A673 (cell line): ENCODE results near the gene CHRDL1. TPM values are rescaled to one million over a fixed set of nuclear protein-coding genes. Genes with fewer than 3 reads are reported as not detected.

ENCODE experiments used
- BruUV-seq: library from RNA; stranded (reverse); fragments of 400-500 nt; replicated peaks from 2 replicates; lab custom pipeline; 2021; lab: Mats Ljungman, UMichigan
- CTCF ChIA-PET: fragments of 300-600 bp; sonication (Branson Sonifier 250); formaldehyde crosslinking; loops from one replicate; lab custom pipeline; 2022; ENCODE audit warnings: antibody characterized with exemption; lab: Charles Lee
- POLR2A ChIA-PET: fragments of 300-600 bp; sonication (Branson Sonifier 250); formaldehyde crosslinking; loops from one replicate; lab custom pipeline; 2022; ENCODE audit warnings: antibody characterized with exemption; ENCODE audit not compliant: low non-redundant PET; lab: Charles Lee
- DNase-seq: peaks from one replicate; pipeline ENCODE4 v3.0.0-alpha.2; 2015; ENCODE audit warnings: low spot score
- H3K27ac ChIP-seq: fragments of 200-600 bp; sonication (generic); 2 replicates; pipeline ENCODE4 v1.5.1; 2016; ENCODE audit warnings: mixed run types, low read depth, mild to moderate bottlenecking, mixed read lengths, antibody characterized with exemption, low read length; ENCODE audit not compliant: poor library complexity, severe bottlenecking
- H3K27me3 ChIP-seq: fragments of 200-600 bp; sonication (generic); replicated peaks from 2 replicates; pipeline ENCODE4 v1.6.1; 2017; ENCODE audit warnings: mixed run types, low read depth, mild to moderate bottlenecking, mixed read lengths, antibody characterized with exemption, low read length; ENCODE audit not compliant: insufficient read depth, poor library complexity
- H3K36me3 ChIP-seq: fragments of 200-600 bp; sonication (generic); 2 replicates; pipeline ENCODE4 v1.6.1; 2016; ENCODE audit warnings: mixed run types, mild to moderate bottlenecking, mixed read lengths, antibody characterized with exemption, low read length; ENCODE audit not compliant: insufficient read depth, poor library complexity, severe bottlenecking
- H3K4me1 ChIP-seq: fragments of 200-600 bp; sonication (generic); 2 replicates; pipeline ENCODE4 v1.6.1; 2017; ENCODE audit warnings: mixed run types, mild to moderate bottlenecking, mixed read lengths, antibody characterized with exemption, low read length; ENCODE audit not compliant: insufficient read depth, poor library complexity, severe bottlenecking
- H3K4me3 ChIP-seq: fragments of 200-600 bp; sonication (generic); 2 replicates; pipeline ENCODE4 v1.5.1; 2016; ENCODE audit warnings: low read depth, mixed run types, mild to moderate bottlenecking, mixed read lengths, low read length; ENCODE audit not compliant: poor library complexity, severe bottlenecking
- H3K9me3 ChIP-seq: fragments of 200-600 bp; sonication (generic); 2 replicates; pipeline ENCODE4 v1.6.1; 2016; ENCODE audit warnings: mixed run types, low read depth, mild to moderate bottlenecking, mixed read lengths, antibody characterized with exemption, low read length; ENCODE audit not compliant: poor library complexity, severe bottlenecking
- EZH2 ChIP-seq: fragments of 200-600 bp; sonication (generic); IDR thresholded peaks from 2 replicates; pipeline ENCODE4 v1.6.1; 2017; ENCODE audit warnings: borderline replicate concordance, low read depth, mild to moderate bottlenecking, mixed read lengths, antibody characterized with exemption, low read length; ENCODE audit not compliant: poor library complexity, severe bottlenecking
- intact Hi-C: fragments of 100-400 bp; cut with micrococcal nuclease; formaldehyde crosslinking; loops from one replicate; pipeline ENCODE4 v1.10.0; 2022; ENCODE audit not compliant: unreplicated experiment
- total RNA-seq: library from RNA; stranded (reverse); gene quantifications from 2 replicates; pipeline ENCODE4 v1.2.3, GENCODE V29; 2021
- TF ChIP-seq, protein P1 (sequence below): fragments of 300-800, 200-600 bp; sonication (generic); conservative IDR thresholded peaks from 2 replicates; pipeline ENCODE4 v1.5.1; 2017; ENCODE audit warnings: low read depth, mild to moderate bottlenecking, antibody characterized with exemption, low read length, moderate library complexity, mixed read lengths

Gene CHRDL1
- total RNA-seq, 1 experiment from 2014 or later, result 0.41 TPM

DNA sequence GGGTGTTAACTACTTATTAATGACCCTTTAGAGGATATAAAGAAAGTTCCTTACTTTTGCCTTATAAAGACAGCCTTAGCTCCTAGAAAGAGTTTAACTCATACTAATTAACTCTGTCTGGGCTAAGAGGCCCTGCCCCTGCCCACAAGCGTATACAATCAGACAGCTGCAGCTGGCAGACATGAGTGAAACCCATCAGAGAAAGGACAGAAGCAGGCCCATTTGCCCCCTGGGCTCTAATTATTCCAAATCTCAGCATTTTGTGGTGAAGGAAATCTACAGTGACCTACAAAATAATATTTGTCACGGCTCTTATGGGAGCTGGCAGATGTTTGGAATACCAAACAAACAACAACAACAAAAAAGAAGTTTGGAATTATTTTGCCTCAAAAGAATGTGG, 71.8 kb downstream of the CHRDL1 start:
- POLR2A ChIA-PET, result no interaction called here
- TF ChIP-seq, protein P1, sequence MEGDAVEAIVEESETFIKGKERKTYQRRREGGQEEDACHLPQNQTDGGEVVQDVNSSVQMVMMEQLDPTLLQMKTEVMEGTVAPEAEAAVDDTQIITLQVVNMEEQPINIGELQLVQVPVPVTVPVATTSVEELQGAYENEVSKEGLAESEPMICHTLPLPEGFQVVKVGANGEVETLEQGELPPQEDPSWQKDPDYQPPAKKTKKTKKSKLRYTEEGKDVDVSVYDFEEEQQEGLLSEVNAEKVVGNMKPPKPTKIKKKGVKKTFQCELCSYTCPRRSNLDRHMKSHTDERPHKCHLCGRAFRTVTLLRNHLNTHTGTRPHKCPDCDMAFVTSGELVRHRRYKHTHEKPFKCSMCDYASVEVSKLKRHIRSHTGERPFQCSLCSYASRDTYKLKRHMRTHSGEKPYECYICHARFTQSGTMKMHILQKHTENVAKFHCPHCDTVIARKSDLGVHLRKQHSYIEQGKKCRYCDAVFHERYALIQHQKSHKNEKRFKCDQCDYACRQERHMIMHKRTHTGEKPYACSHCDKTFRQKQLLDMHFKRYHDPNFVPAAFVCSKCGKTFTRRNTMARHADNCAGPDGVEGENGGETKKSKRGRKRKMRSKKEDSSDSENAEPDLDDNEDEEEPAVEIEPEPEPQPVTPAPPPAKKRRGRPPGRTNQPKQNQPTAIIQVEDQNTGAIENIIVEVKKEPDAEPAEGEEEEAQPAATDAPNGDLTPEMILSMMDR, result no peak
- no peak for TF ChIP-seq EZH2
- no peak for DNase-seq
- intact Hi-C loops, result no loop called here
- Histone ChIP-seq H3K27ac (no peak overlapping the region), H3K36me3 (no peaks in the 10 kb centered on the region), H3K9me3 (no peaks in the 10 kb centered on the region), H3K27me3 (no peaks in the 10 kb centered on the region), H3K4me1 (no peaks in the 10 kb centered on the region), H3K4me3 (no peak overlapping the region)
- CTCF ChIA-PET, result no interaction called here
- no TSS peak for BruUV-seq

DNA sequence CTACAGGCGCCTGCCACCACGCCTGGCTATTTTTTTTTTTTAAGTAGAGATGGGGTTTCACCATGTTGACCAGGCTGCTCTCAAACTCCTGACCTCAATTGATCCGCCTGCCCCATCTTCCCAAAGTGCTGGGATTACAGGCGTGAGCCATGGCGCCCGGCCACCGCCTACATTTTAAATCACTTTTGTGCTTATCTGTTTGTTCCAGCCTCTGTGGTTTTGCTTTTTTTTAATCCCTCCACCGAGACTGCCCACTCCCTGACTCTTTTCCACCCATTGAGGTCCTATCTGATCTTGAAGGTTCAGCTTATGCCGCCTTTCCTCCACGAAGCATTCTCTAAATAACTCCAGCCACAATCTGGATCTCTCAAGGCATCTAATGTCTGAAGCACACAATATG, 73.5 kb downstream of the CHRDL1 start:
- H3K27me3 ChIP-seq, result peaks cover 9% of the 10 kb centered on the region
- CTCF ChIA-PET, result no interaction called here
- BruUV-seq, result no TSS peak

DNA sequence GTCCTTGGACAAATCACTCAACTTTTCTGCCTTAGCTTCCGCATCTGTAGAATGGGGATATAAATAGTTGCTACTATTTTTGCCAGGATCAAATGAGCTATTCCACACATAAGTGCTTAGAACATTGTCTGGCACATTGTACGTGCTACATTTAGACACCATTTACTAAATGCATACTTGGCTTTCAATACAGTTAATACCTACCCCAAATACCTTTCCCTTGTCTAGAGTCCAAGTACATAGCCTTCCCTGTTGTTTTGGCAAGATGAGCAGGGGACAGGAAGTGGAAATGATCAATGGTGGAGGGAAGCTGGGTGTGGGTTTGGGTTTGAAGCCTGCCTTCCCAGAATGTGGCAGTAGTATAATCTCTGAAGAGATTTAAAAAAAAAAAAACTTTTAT, 82.0 kb downstream of the CHRDL1 start:
- no TSS peak for BruUV-seq
- H3K9me3 ChIP-seq, result no peaks in the 10 kb centered on the region
- H3K27me3 ChIP-seq, result peaks cover 23% of the 10 kb centered on the region
- CTCF ChIA-PET, result no interaction called here
- TF ChIP-seq, protein P1, result no peak
- TF ChIP-seq EZH2, result no peak
- H3K4me1 ChIP-seq, result no peaks in the 10 kb centered on the region
- no peak overlapping the region for H3K4me3 ChIP-seq
- intact Hi-C loops, result no loop called here
- no peak for DNase-seq
- H3K27ac ChIP-seq, result no peak overlapping the region
- no peaks in the 10 kb centered on the region for H3K36me3 ChIP-seq
- POLR2A ChIA-PET, result no interaction called here

More for the DNA sequence above, 73.5 kb downstream of the CHRDL1 start:
- Histone ChIP-seq H3K27ac (no peak overlapping the region), H3K9me3 (no peaks in the 10 kb centered on the region), H3K4me3 (no peak overlapping the region), H3K36me3 (no peaks in the 10 kb centered on the region), H3K4me1 (no peaks in the 10 kb centered on the region)
- no peak for DNase-seq
- TF ChIP-seq EZH2, result no peak
- TF ChIP-seq, protein P1, result no peak
- POLR2A ChIA-PET, result interaction anchor here (0.6 kb wide), 1 partner anchor 124 kb away, joined by 3 read pairs; no protein-coding TSS in a partner anchor
- intact Hi-C loops, result no loop called here
